Neural cell (in vitro differentiated cells): ENCODE data around the gene LRP2. TPM values are rescaled to one million over a fixed set of nuclear protein-coding genes. Genes with fewer than 3 reads are reported as not detected.

Source experiments
- H2AFZ ChIP-seq: fragments of 200-600, 300-800 bp; sonication (generic), shearing (Covaris generic); 2 replicates; pipeline ENCODE4 v1.6.0; 2014; ENCODE audit warnings: low read depth, mild to moderate bottlenecking, antibody characterized with exemption, low read length, moderate library complexity
- H3F3A ChIP-seq: fragments of 200-600 bp; shearing (Covaris generic); 2 replicates; pipeline ENCODE4 v1.6.1; 2016; ENCODE audit warnings: mild to moderate bottlenecking, moderate library complexity, mixed read lengths, antibody characterized with exemption, low read length; ENCODE audit not compliant: insufficient read depth, poor library complexity, severe bottlenecking
- H3K27ac ChIP-seq: fragments of 200-600, 300-800 bp; sonication (generic), shearing (Covaris generic); 2 replicates; pipeline ENCODE4 v1.5.1; 2014; ENCODE audit warnings: mild to moderate bottlenecking, low read length, moderate library complexity
- H3K27me3 ChIP-seq: fragments of 300-800, 200-600 bp; sonication (generic), shearing (Covaris generic); 2 replicates; pipeline ENCODE4 v1.6.0; 2014; ENCODE audit warnings: mild to moderate bottlenecking, low read depth, low read length, moderate library complexity; ENCODE audit not compliant: insufficient read depth
- H3K36me3 ChIP-seq: fragments of 300-800, 200-600 bp; sonication (generic), shearing (Covaris generic); 2 replicates; pipeline ENCODE4 v1.5.1; 2014; ENCODE audit warnings: mild to moderate bottlenecking, antibody characterized with exemption, low read length, moderate library complexity; ENCODE audit not compliant: insufficient read depth
- H3K4me2 ChIP-seq: fragments of 300-800, 200-600 bp; sonication (generic), shearing (Covaris generic); 2 replicates; pipeline ENCODE4 v1.6.0; 2014; ENCODE audit warnings: mild to moderate bottlenecking, low read length
- H3K4me3 ChIP-seq: fragments of 300-800, 200-600 bp; sonication (generic), shearing (Covaris generic); 2 replicates; pipeline ENCODE4 v1.5.1; 2014; ENCODE audit warnings: mild to moderate bottlenecking, low read length, moderate library complexity
- H3K79me2 ChIP-seq: fragments of 200-600 bp; shearing (Covaris generic); replicated peaks from 2 replicates; pipeline ENCODE4 v1.6.0; 2014; ENCODE audit warnings: mild to moderate bottlenecking, low read length, moderate library complexity; ENCODE audit not compliant: insufficient read depth
- H3K9ac ChIP-seq: fragments of 300-800, 200-600 bp; sonication (generic), shearing (Covaris generic); 2 replicates; pipeline ENCODE4 v1.6.1; 2016; ENCODE audit warnings: mild to moderate bottlenecking, low read length, mixed read lengths
- H3K9me2 ChIP-seq: fragments of 200-600 bp; shearing (Covaris generic); 2 replicates; pipeline ENCODE4 v1.6.1; 2016; ENCODE audit warnings: mild to moderate bottlenecking, low read length, mixed read lengths; ENCODE audit not compliant: insufficient read depth
- H3K9me3 ChIP-seq: fragments of 200-600, 300-800 bp; sonication (generic), shearing (Covaris generic); 2 replicates; pipeline ENCODE4 v1.6.1; 2016; ENCODE audit warnings: mild to moderate bottlenecking, mixed run types, low read length, moderate library complexity, mixed read lengths
- H4K20me1 ChIP-seq: fragments of 200-600 bp; shearing (Covaris generic); 2 replicates; pipeline ENCODE4 v1.6.1; 2016; ENCODE audit warnings: mild to moderate bottlenecking, mixed run types; ENCODE audit not compliant: insufficient read depth
- CTCF ChIP-seq: fragments of 450-650 bp; IDR thresholded peaks from 2 replicates; pipeline ENCODE4 v1.5.1; 2014; ENCODE audit warnings: antibody characterized with exemption, mild to moderate bottlenecking, moderate library complexity; ENCODE audit not compliant: poor library complexity, severe bottlenecking
- EP300 ChIP-seq: fragments of 450-650 bp; conservative IDR thresholded peaks from 2 replicates; pipeline ENCODE4 v1.6.1; 2014; ENCODE audit warnings: antibody characterized with exemption, mild to moderate bottlenecking, moderate library complexity; ENCODE audit not compliant: poor library complexity, severe bottlenecking
- EZH2 ChIP-seq: fragments of 200-600, 300-800 bp; shearing (Covaris generic), sonication (generic); IDR thresholded peaks from 2 replicates; pipeline ENCODE4 v1.6.1; 2014; ENCODE audit warnings: antibody characterized with exemption, low read length, borderline replicate concordance, mild to moderate bottlenecking; ENCODE audit not compliant: insufficient read depth, poor library complexity, severe bottlenecking
- MXI1 ChIP-seq: fragments of 450-650 bp; conservative IDR thresholded peaks from 2 replicates; pipeline ENCODE4 v1.6.1; 2014; ENCODE audit warnings: antibody characterized with exemption, mild to moderate bottlenecking; ENCODE audit not compliant: poor library complexity, severe bottlenecking
- RAD21 ChIP-seq: fragments of 450-650 bp; conservative IDR thresholded peaks from 2 replicates; pipeline ENCODE4 v1.6.1; 2014; ENCODE audit warnings: antibody characterized with exemption, mild to moderate bottlenecking, moderate library complexity
- REST ChIP-seq: IDR thresholded peaks from 2 replicates; pipeline ENCODE4 v1.6.1; 2012; ENCODE audit warnings: borderline replicate concordance
- SMC3 ChIP-seq: fragments of 450-650 bp; conservative IDR thresholded peaks from 2 replicates; pipeline ENCODE4 v1.6.1; 2014; ENCODE audit warnings: antibody characterized with exemption, mild to moderate bottlenecking, moderate library complexity; ENCODE audit not compliant: poor library complexity
- TAF1 ChIP-seq: IDR thresholded peaks from 2 replicates; pipeline ENCODE4 v1.6.1; 2012; ENCODE audit warnings: low read depth
- polyA plus RNA-seq: library from polyadenylated mRNA; depleted of rRNA; stranded (reverse); fragments of >200 nt; gene quantifications from 2 replicates; pipeline ENCODE4 v1.2.3, GENCODE V29; 2014

The LRP2 gene
- polyA plus RNA-seq, 1 donor from 2014 or later = 1.8 TPM

- Histone ChIP-seq H2AFZ (no peak overlapping the region), H3K9me2 (no peaks in the 10 kb centered on the region), H3K9ac (no peak overlapping the region), H3K9me3 (no peaks in the 10 kb centered on the region), H4K20me1 (no peaks in the 10 kb centered on the region), H3K4me2 (no peak overlapping the region), H3K27me3 (no peaks in the 10 kb centered on the region), H3K4me3 (no peak overlapping the region), H3K36me3 (no peaks in the 10 kb centered on the region), H3F3A (peaks cover 2% of the 10 kb centered on the region), H3K79me2 (no peaks in the 10 kb centered on the region), H3K27ac (no peak overlapping the region)
- TF ChIP-seq CTCF = no peak
- TF ChIP-seq EP300 = no peak
- TF ChIP-seq REST = no peak
- no peak for TF ChIP-seq SMC3
- no peak for TF ChIP-seq TAF1
- TF ChIP-seq RAD21 = no peak
- no peak for TF ChIP-seq MXI1
These were observed 254.7 kb downstream of the LRP2 start for GRCh38 chr2:169107645-169108044.

GRCh38 chr2:169106563-169107545 lies 255.5 kb downstream of the LRP2 start:
- Histone ChIP-seq H3K4me2 (no peak overlapping the region), H3K27ac (no peak overlapping the region), H3K9me3 (no peaks in the 10 kb centered on the region), H3K4me3 (no peak overlapping the region), H3K36me3 (no peaks in the 10 kb centered on the region), H4K20me1 (no peaks in the 10 kb centered on the region), H3K9ac (no peak overlapping the region), H2AFZ (no peak overlapping the region), H3K9me2 (no peaks in the 10 kb centered on the region), H3K27me3 (no peaks in the 10 kb centered on the region), H3K79me2 (no peaks in the 10 kb centered on the region), H3F3A (peaks cover 2% of the 10 kb centered on the region)
- TF ChIP-seq TAF1 (no peak), EZH2 (no peak)
